Measurements from ENCODE around the gene PEX14. TPM values are rescaled to one million over a fixed set of nuclear protein-coding genes. Genes with fewer than 3 reads are reported as not detected.

The PEX14 gene
- total RNA-seq, 2 donors from 2014 or later = 20.7 to 23.7 TPM

GRCh38 chr1:10522322-10522860 is 47.6 kb downstream of the PEX14 start:
- Mint-ChIP-seq H3K27ac (peak overlapping the region; percentile 4 to 40), H3K4me1 (ENCODE audit: low read depth in 2 of 2) (peaks cover 38 to 49% of the 10 kb centered on the region in 2 donors), H3K36me3 (no peaks in the 10 kb centered on the region), H3K4me3 (peak overlapping the region; percentile 50), H3K9me3 (no peaks in the 10 kb centered on the region), H3K27me3 (no peaks in the 10 kb centered on the region)
- DNase-seq (ENCODE audit: low spot score) (no peak), ATAC-seq (no peak)

GRCh38 chr1:10525208-10525607 is 50.5 kb downstream of the PEX14 start:
- Mint-ChIP-seq H3K27ac (peak overlapping the region; percentile 78 to 95), H3K36me3 (no peaks in the 10 kb centered on the region), H3K4me1 (ENCODE audit: low read depth in 2 of 2) (peaks cover 43 to 59% of the 10 kb centered on the region in 2 donors), H3K9me3 (no peaks in the 10 kb centered on the region), H3K27me3 (no peaks in the 10 kb centered on the region), H3K4me3 (peak overlapping the region; percentile 81)
- ATAC-seq (peak; percentile 88 to 94), DNase-seq (ENCODE audit: low spot score) (no peak)

GRCh38 chr1:10528066-10529014 is 53.6 kb downstream of the PEX14 start:
- Mint-ChIP-seq H3K9me3 (no peaks in the 10 kb centered on the region), H3K4me3 (no peak overlapping the region), H3K27ac (peak overlapping the region in 1 of 2 donors; percentile 39), H3K27me3 (no peaks in the 10 kb centered on the region), H3K36me3 (no peaks in the 10 kb centered on the region), H3K4me1 (ENCODE audit: low read depth in 2 of 2) (peaks cover 29 to 39% of the 10 kb centered on the region in 2 donors)
- ATAC-seq = peak in 1 of 2 donors; percentile 50
- DNase-seq (ENCODE audit: low spot score) = no peak

DNA sequence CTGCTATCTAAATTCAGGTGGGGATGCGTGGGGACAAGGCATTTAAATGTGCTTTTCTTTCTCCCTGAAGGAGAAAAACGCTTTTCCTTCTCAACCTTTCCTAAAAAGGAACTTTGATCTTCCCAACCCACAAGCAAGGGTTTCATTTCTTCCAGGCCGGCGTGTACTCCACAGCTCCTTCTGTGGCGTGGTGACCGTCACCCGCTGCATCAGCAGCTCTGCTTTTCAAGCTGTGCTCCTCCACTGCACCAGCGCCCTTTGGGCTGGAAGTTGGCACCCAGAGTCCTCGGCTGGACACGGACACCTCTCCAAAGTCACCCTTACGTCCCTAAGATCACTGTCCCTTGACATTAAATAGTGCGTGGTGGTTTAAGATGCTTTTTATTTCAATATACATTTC is 54.3 kb downstream of the PEX14 start:
- Mint-ChIP-seq H3K4me1 (ENCODE audit: low read depth in 2 of 2) (peaks cover 29 to 35% of the 10 kb centered on the region in 2 donors), H3K4me3 (no peak overlapping the region), H3K9me3 (no peaks in the 10 kb centered on the region), H3K36me3 (no peaks in the 10 kb centered on the region), H3K27me3 (no peaks in the 10 kb centered on the region), H3K27ac (peak overlapping the region; percentile 25 to 39)
- DNase-seq (ENCODE audit: low spot score) (no peak), ATAC-seq (no peak)

- ATAC-seq = no peak
- peaks cover 30 to 34% of the 10 kb centered on the region in 2 donors for H3K4me1 Mint-ChIP-seq (ENCODE audit: low read depth in 2 of 2)
- H3K4me3 Mint-ChIP-seq = no peak overlapping the region
Observed at GRCh38 chr1:10529765-10530164, 55.0 kb downstream of the PEX14 start.

DNA sequence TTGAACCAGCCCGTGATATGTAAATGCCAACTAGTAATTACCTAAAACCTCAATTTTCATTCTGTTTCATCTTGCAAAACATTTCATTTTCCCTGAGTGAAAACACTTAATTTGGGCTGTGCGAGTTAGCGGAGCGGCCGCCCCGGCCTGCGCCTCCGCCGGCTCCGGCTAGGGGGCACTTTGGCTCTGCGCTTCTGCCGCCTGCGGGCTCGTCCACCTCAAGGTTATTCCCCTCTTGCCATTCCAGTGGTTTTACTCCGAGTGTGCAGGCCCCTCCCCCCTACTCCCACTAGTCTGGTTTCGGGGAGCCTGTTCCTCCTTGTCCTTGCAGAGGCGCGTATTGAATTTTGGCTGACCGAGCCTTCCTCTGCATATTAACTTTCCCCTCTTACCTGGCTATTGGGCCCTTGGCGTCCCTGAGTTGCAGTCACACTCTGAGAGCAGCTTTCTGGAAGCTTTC is 55.6 kb downstream of the PEX14 start:
- H3K9me3 Mint-ChIP-seq = no peaks in the 10 kb centered on the region
- no peaks in the 10 kb centered on the region for H3K27me3 Mint-ChIP-seq
- H3K36me3 Mint-ChIP-seq = no peaks in the 10 kb centered on the region
- no peak overlapping the region for H3K27ac Mint-ChIP-seq
- H3K4me3 Mint-ChIP-seq = no peak overlapping the region
- DNase-seq (ENCODE audit: low spot score) = no peak
- no peak for ATAC-seq
- peaks cover 24 to 30% of the 10 kb centered on the region in 2 donors for H3K4me1 Mint-ChIP-seq (ENCODE audit: low read depth in 2 of 2)

More at GRCh38 chr1:10529765-10530164, 55.0 kb downstream of the PEX14 start:
- Mint-ChIP-seq H3K27ac (peak overlapping the region; percentile 25 to 39), H3K9me3 (no peaks in the 10 kb centered on the region), H3K36me3 (no peaks in the 10 kb centered on the region), H3K27me3 (no peaks in the 10 kb centered on the region)
- no peak for DNase-seq (ENCODE audit: low spot score)

DNA sequence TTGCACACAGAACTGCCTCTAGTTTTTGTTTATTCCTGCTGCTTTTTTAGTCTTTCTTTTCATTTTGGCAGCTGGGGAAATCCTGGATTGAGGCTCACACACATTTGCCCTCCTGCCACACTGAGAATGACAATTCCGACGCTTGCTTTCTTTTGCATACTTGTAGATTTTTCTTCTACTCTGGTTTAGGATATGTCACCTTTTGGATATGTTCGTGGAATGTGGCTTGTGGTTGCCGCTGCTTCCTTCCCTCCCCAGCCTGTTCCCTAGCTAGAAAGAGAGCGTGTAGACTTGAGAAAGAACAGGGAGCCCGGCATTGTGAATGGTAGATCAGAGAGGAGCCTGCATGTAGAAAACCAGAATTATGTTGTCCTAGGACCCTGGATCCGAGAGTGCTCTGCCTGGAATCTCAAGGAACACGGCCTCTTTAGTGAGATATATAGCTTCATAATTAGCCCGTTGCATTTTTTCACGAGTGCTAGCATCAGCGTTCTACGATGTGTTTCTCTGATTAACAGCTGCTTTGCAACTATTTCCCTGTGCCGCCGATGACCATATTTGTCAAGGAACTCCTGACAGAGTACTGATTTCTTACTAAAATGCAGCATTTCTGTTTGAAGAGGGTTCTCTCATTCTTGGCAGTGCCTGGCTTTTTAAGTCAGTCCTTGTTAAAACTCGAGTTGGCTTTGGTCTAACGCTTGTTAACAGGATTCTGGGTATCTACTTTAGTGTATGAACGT is 56.2 kb downstream of the PEX14 start:
- Mint-ChIP-seq H3K4me3 (no peak overlapping the region), H3K4me1 (ENCODE audit: low read depth in 2 of 2) (peaks cover 27 to 35% of the 10 kb centered on the region in 2 donors), H3K36me3 (peaks cover 5% of the 10 kb centered on the region), H3K27me3 (no peaks in the 10 kb centered on the region), H3K9me3 (no peaks in the 10 kb centered on the region), H3K27ac (no peak overlapping the region)
- no peak for ATAC-seq
- no peak for DNase-seq (ENCODE audit: low spot score)

GRCh38 chr1:10532362-10532761 is 57.6 kb downstream of the PEX14 start:
- Mint-ChIP-seq H3K27ac (no peak overlapping the region), H3K4me3 (no peak overlapping the region), H3K4me1 (ENCODE audit: low read depth in 2 of 2) (peaks cover 27 to 35% of the 10 kb centered on the region in 2 donors), H3K9me3 (no peaks in the 10 kb centered on the region), H3K36me3 (peaks cover 11% of the 10 kb centered on the region), H3K27me3 (no peaks in the 10 kb centered on the region)
- no peak for ATAC-seq
- DNase-seq (ENCODE audit: low spot score) = no peak

DNA sequence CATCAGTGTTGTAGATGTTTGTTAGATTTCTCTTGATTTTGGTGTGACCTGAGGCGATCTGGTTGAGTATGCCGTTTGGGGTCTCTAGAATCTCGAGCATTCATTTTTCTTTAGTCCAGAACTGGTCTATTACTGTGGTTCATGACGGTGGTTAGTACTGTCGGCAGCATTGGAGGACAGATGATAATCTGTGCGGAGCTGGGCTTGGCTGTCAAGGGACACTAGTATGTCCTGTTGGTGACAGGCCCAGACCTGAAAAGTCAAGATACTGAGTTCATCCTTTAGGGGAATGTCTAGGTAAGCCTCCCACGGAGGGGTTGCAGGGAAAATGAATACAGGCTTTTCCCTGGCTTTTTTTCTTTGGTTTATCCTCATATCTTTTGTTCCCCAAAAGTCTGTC is 59.8 kb downstream of the PEX14 start:
- Mint-ChIP-seq H3K36me3 (peaks cover 16% of the 10 kb centered on the region), H3K4me1 (ENCODE audit: low read depth in 2 of 2) (peaks cover 23 to 26% of the 10 kb centered on the region in 2 donors), H3K4me3 (no peak overlapping the region), H3K9me3 (no peaks in the 10 kb centered on the region), H3K27me3 (no peaks in the 10 kb centered on the region), H3K27ac (no peak overlapping the region)
- DNase-seq (ENCODE audit: low spot score) = no peak
- no peak for ATAC-seq

GRCh38 chr1:10536133-10536770 is 61.5 kb downstream of the PEX14 start:
- Mint-ChIP-seq H3K27ac (no peak overlapping the region), H3K4me1 (ENCODE audit: low read depth in 2 of 2) (peaks cover 19 to 20% of the 10 kb centered on the region in 2 donors), H3K36me3 (peaks cover 16% of the 10 kb centered on the region), H3K4me3 (no peak overlapping the region), H3K9me3 (no peaks in the 10 kb centered on the region), H3K27me3 (no peaks in the 10 kb centered on the region)
- ATAC-seq (peak in 1 of 2 donors; percentile 15), DNase-seq (ENCODE audit: low spot score) (no peak)

DNA sequence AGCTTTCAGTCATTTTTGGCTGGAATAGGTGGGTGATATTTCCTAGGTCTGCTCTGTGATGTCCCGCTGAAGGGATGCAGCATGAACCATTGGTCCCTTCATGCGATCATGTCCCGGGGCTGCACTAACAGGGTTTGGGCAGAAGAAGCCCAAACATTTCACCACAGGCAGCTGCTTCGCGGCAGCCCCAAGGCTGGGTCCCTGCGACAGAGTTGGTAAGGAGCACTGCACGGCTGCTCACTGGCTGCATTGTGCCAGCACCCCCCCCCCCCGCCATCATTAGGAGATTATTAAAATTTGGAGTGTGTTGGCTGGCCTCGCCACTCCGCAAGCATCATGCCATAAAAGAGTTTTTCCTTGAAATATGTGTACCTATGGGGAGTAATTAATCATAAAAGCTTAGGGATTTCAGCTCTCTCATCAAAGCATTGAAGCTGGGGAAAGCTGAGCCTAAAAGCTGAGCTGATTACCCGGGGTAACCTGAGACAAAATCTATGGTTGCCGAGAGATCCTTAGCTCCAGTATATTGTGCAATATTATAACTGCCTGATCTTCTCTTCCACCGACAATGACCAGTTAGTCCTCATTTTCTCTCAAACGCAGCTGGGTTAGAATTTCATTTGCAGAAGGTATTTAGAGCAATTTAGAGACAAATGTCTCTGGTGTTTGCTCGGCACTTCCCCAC is 62.5 kb downstream of the PEX14 start:
- H3K4me1 Mint-ChIP-seq (ENCODE audit: low read depth in 2 of 2) = peaks cover 19 to 20% of the 10 kb centered on the region in 2 donors
- H3K36me3 Mint-ChIP-seq = peaks cover 16% of the 10 kb centered on the region
- ATAC-seq (no peak), DNase-seq (ENCODE audit: low spot score) (no peak)
- H3K27ac Mint-ChIP-seq = no peak overlapping the region
- no peak overlapping the region for H3K4me3 Mint-ChIP-seq
- no peaks in the 10 kb centered on the region for H3K9me3 Mint-ChIP-seq
- no peaks in the 10 kb centered on the region for H3K27me3 Mint-ChIP-seq

DNA sequence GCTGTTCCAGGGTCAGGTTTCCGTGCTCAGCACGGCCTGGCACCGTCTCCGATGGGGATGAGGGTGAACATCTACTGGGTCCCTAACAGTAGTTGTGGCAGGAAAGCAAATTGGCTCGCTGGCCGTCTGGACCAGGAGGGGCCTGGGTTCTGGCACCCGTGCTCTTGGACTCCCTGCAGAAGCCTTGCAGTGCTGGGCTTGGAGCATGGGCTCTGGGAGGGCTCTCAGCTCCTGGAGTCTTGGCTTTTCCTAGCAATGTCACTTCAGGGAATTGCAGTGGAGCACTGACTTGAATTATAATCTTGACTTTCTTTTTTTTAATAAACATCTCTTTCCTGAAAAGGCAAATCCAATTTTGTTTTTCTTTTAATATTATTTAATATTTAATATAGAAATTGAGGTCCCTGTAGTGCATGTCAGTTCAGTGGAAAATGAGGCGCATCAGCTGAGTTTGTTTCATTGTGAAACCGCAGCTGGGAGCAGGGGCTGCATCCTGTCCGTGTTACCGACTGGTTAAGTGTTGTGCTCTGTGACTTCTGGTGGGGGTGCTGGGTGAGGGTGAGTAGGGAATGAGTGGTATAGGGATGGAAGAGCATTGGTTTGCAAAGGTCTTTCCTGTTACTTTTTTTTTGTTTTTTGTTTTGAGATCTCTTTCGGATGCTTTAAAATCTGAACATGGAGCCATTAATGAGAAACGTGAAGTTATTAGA is 64.1 kb downstream of the PEX14 start:
- Mint-ChIP-seq H3K4me1 (ENCODE audit: low read depth in 2 of 2) (peaks cover 17 to 22% of the 10 kb centered on the region in 2 donors), H3K4me3 (no peak overlapping the region), H3K9me3 (no peaks in the 10 kb centered on the region), H3K36me3 (peaks cover 16% of the 10 kb centered on the region), H3K27ac (peak overlapping the region in 1 of 2 donors; percentile 66), H3K27me3 (no peaks in the 10 kb centered on the region)
- DNase-seq (ENCODE audit: low spot score) (no peak), ATAC-seq (no peak)

All from natural killer cell treated with Interleukin-12 subunit alpha and Interleukin-12 subunit beta and Interleukin-15 and Interleukin-18, amount 100 ng/mL, for 72 hours (primary cell).